GM12878 (cell line): ENCODE measurements around the gene UNC13B. TPM values are rescaled to one million over a fixed set of nuclear protein-coding genes. Genes with fewer than 3 reads are reported as not detected.

ENCODE experiments used
- ATAC-seq: fragments of 200-7000 bp; cut with Tn5 transposase; 3 replicates; pipeline ENCODE4 v1.9.1; 2020; ENCODE audit warnings: mild to moderate bottlenecking, moderate library complexity
- BruUV-seq: library from RNA; stranded (reverse); fragments of 400-500 nt; replicated peaks from 2 replicates; lab custom pipeline; 2021; lab: Mats Ljungman, UMichigan
- CTCF ChIA-PET: fragments of 300-600 bp; sonication (Branson Sonifier 250); formaldehyde crosslinking; extraction: SDS; loops from one replicate; lab custom pipeline; 2021; ENCODE audit warnings: inconsistent platforms; lab: Yijun Ruan, JAX
- POLR2A ChIA-PET: fragments of 350-600 bp; formaldehyde crosslinking; extraction: SDS; loops from one replicate; lab custom pipeline; 2021; ENCODE audit warnings: inconsistent platforms; lab: Charles Lee
- RAD21 ChIA-PET: fragments of 300-600 bp; sonication (Branson Sonifier 250); formaldehyde crosslinking; loops from one replicate; lab custom pipeline; 2023; ENCODE audit warnings: antibody characterized with exemption; ENCODE audit not compliant: unreplicated experiment; lab: Charles Lee
- SMC1A ChIA-PET: fragments of 300-600 bp; sonication (Branson Sonifier 250); formaldehyde crosslinking; loops from one replicate; lab custom pipeline; 2023; ENCODE audit not compliant: unreplicated experiment, uncharacterized antibody; lab: Charles Lee
- DNase-seq: peaks from one replicate; pipeline ENCODE4 v3.0.0-alpha.2; 2011; ENCODE audit warnings: low read depth, low spot score
- FAIRE-seq: peaks from 3 replicates; lab custom pipeline; 2011; peaks lifted over from hg19 to GRCh38; lab: Jason Lieb, UNC
- H2AFZ ChIP-seq: 2 replicates; pipeline ENCODE4 v1.6.0; 2011; ENCODE audit warnings: low read depth, low read length, control low read depth; ENCODE audit not compliant: control insufficient read depth
- H3K27ac ChIP-seq: 2 replicates; pipeline ENCODE4 v1.5.1; 2011; ENCODE audit warnings: control low read depth; ENCODE audit not compliant: control insufficient read depth, insufficient read depth
- H3K27me3 ChIP-seq, 2 experiments: replicated peaks in 1 of 2; 2 replicates each; pipeline versions ENCODE4 v1.6.0 to v1.6.1; 2011; ENCODE audit warnings: low read length in 1 of 2; ENCODE audit not compliant: control insufficient read depth in 2 of 2, insufficient read depth in 2 of 2
- H3K36me3 ChIP-seq, 2 experiments: 2 replicates each; pipeline ENCODE4 v1.5.1; 2011; ENCODE audit warnings: low read length in 1 of 2; ENCODE audit not compliant: control insufficient read depth in 2 of 2, insufficient read depth in 2 of 2
- H3K4me1 ChIP-seq: 2 replicates; pipeline ENCODE4 v1.6.1; 2011; ENCODE audit warnings: mild to moderate bottlenecking, low read length, moderate library complexity, mixed read lengths; ENCODE audit not compliant: control insufficient read depth, insufficient read depth
- H3K4me2 ChIP-seq: 2 replicates; pipeline ENCODE4 v1.6.0; 2011; ENCODE audit warnings: control low read depth; ENCODE audit not compliant: control insufficient read depth, insufficient read depth
- H3K4me3 ChIP-seq: fragments of 200-600 bp; sonication (generic); 2 replicates; pipeline ENCODE4 v1.5.1; 2016
- H3K79me2 ChIP-seq: 2 replicates; pipeline ENCODE4 v1.6.0; 2011; ENCODE audit warnings: low read length; ENCODE audit not compliant: control insufficient read depth, insufficient read depth
- H3K9ac ChIP-seq: 2 replicates; pipeline ENCODE4 v1.8.0; 2011; ENCODE audit warnings: low read length, control low read depth, mixed read lengths; ENCODE audit not compliant: control insufficient read depth, insufficient read depth
- H3K9me3 ChIP-seq: replicated peaks from 3 replicates; pipeline ENCODE4 v1.5.1; 2011; ENCODE audit warnings: mild to moderate bottlenecking, low read length; ENCODE audit not compliant: control insufficient read depth, insufficient read depth
- H4K20me1 ChIP-seq: 2 replicates; pipeline ENCODE4 v1.6.0; 2011; ENCODE audit not compliant: control insufficient read depth, insufficient read depth
- BACH1 ChIP-seq: fragments of 450-650 bp; IDR thresholded peaks from 2 replicates; pipeline ENCODE4 v1.6.1; 2017; ENCODE audit warnings: mild to moderate bottlenecking, borderline replicate concordance
- BCL3 ChIP-seq: IDR thresholded peaks from 2 replicates; pipeline ENCODE4 v1.6.1; 2011; ENCODE audit warnings: borderline replicate concordance, low read depth, mild to moderate bottlenecking, moderate library complexity, low read length; ENCODE audit not compliant: insufficient read depth, poor library complexity, severe bottlenecking
- CEBPB ChIP-seq, 2 experiments: fragments of 150-350 bp in 1 of 2; IDR thresholded peaks; 2 replicates each; pipeline ENCODE4 v1.6.1; 2012 to 2014; ENCODE audit warnings: low read depth in 2 of 2, low read length in 2 of 2, borderline replicate concordance in 1 of 2, inconsistent platforms in 1 of 2
- CHD4 ChIP-seq: fragments of 200-600 bp; sonication (generic); IDR thresholded peaks from 2 replicates; pipeline ENCODE4 v1.6.1; 2016; ENCODE audit warnings: mild to moderate bottlenecking
- HDAC2 ChIP-seq: fragments of 200-600 bp; sonication (generic); IDR thresholded peaks from 2 replicates; pipeline ENCODE4 v1.6.1; 2017
- KAT2A ChIP-seq: conservative IDR thresholded peaks from 2 replicates; pipeline ENCODE4 v1.6.1; 2011; ENCODE audit warnings: low read depth, low read length; ENCODE audit not compliant: control insufficient read depth
- MTA2 ChIP-seq: fragments of 450-650 bp; IDR thresholded peaks from 2 replicates; pipeline ENCODE4 v1.6.1; 2016; ENCODE audit warnings: low read depth, mild to moderate bottlenecking, moderate library complexity
- MYB ChIP-seq: fragments of 150-350 bp; IDR thresholded peaks from 2 replicates; pipeline ENCODE4 v1.6.1; 2014; ENCODE audit warnings: mild to moderate bottlenecking, low read depth, low read length, borderline replicate concordance
- MYC ChIP-seq: IDR thresholded peaks from 2 replicates; pipeline ENCODE4 v1.6.1; 2011; ENCODE audit warnings: mild to moderate bottlenecking, low read length, moderate library complexity, inconsistent platforms; ENCODE audit not compliant: insufficient read depth, insufficient replicate concordance, insufficient read length, severe bottlenecking
- POLR2AphosphoS2 ChIP-seq: IDR thresholded peaks from 2 replicates; pipeline ENCODE4 v1.6.1; 2011; ENCODE audit warnings: low read depth, mild to moderate bottlenecking, low read length, improper control_type of control experiment, moderate library complexity
- YBX1 ChIP-seq: fragments of 450-650 bp; IDR thresholded peaks from 2 replicates; pipeline ENCODE4 v1.6.1; 2016; ENCODE audit warnings: antibody characterized with exemption
- ZZZ3 ChIP-seq: IDR thresholded peaks from 2 replicates; pipeline ENCODE4 v1.6.1; 2011; ENCODE audit warnings: low read depth; ENCODE audit not compliant: control insufficient read depth, insufficient read length
- WGBS: methylation state at CpG from one replicate; pipeline ENCODE4 v1.1.6; 2016; ENCODE audit warnings: low lambda C conversion rate; ENCODE audit not compliant: insufficient replicate concordance, insufficient coverage; ENCODE audit errors: missing lambda C conversion rate; 5-methylcytosine and 5-hydroxymethylcytosine counted together
- in situ Hi-C: fragments of 300-500 bp; cut with MboI; formaldehyde crosslinking; loops from 9 replicates; pipeline ENCODE4 v1.14.3; 2018; ENCODE audit warnings: mixed read lengths
- intact Hi-C: fragments of 100-400 bp; cut with micrococcal nuclease; formaldehyde crosslinking; loops from one replicate; pipeline ENCODE4 v1.14.2; 2022; ENCODE audit not compliant: unreplicated experiment
- polyA plus RNA-seq, 11 experiments: library from polyadenylated mRNA; depleted of rRNA in 4 of 11; unstranded in 6 of 11; stranded (reverse) in 5 of 11; fragments of >200 nt; fragmentation: Nextera tagmentation in 4 of 11; fragmentation: Illumina TruSeq in 1 of 11; extraction: Ambion mirVana in 4 of 11; extraction: Trizol in 1 of 11; gene quantifications; 1 replicate in 1 of 11; 2 replicates in 10 of 11; pipeline versions ENCODE4 v1.2.1 to v1.2.3, GENCODE V29; 2011 to 2016; ENCODE audit warnings: inconsistent platforms in 2 of 11, missing spikeins in 2 of 11, low read depth in 1 of 11
- total RNA-seq, 4 experiments: library from RNA; depleted of rRNA in 3 of 4; stranded (reverse); fragments of >200 nt in 3 of 4; fragmentation: Illumina TruSeq in 1 of 4; extraction: Trizol in 1 of 4; gene quantifications; 2 replicates each; pipeline versions ENCODE4 v1.2.1 to v1.2.3, GENCODE V29; 2013 to 2021

The UNC13B gene
- total and polyA plus RNA-seq, 10 of the 15 experiments (the other 5 are each of a cell fraction or from before 2014, with no cell fraction given) = under 0.01 to 0.42 (median 0.06) TPM; not detected in 4

GRCh38 chr9:35380619-35381018 lies 218.8 kb downstream of the UNC13B start (continued):
- no peak for TF ChIP-seq BCL3
- TF ChIP-seq KAT2A = no peak
- no peak for TF ChIP-seq MYB
- no peak for TF ChIP-seq CHD4
- TF ChIP-seq YBX1 = no peak
- TF ChIP-seq HDAC2 = no peak
- no peak for TF ChIP-seq ZZZ3
- TF ChIP-seq BACH1 = no peak
- no peak for TF ChIP-seq MYC
- TF ChIP-seq CEBPB (IDR thresholded peaks at IDR 0.05; ENCODE audit: borderline replicate concordance in 1 of 2, low read depth in 2 of 2, low read length in 2 of 2) = no peak
- TF ChIP-seq POLR2AphosphoS2 = no peak
- TF ChIP-seq, all 136 proteins: peak for 0

- BruUV-seq = no TSS peak
Measured at GRCh38 chr9:35385042-35385441, 223.2 kb downstream of the UNC13B start.

More at GRCh38 chr9:35385042-35385441, 223.2 kb downstream of the UNC13B start:
- no peak for FAIRE-seq
- Histone ChIP-seq H3K4me1 (no peaks in the 10 kb centered on the region), H3K36me3 (no peaks in the 10 kb centered on the region), H2AFZ (no peak overlapping the region), H3K4me3 (no peak overlapping the region), H3K9ac (no peak overlapping the region), H3K27ac (no peak overlapping the region), H4K20me1 (no peaks in the 10 kb centered on the region), H3K9me3 (no peaks in the 10 kb centered on the region), H3K79me2 (no peaks in the 10 kb centered on the region), H3K4me2 (no peak overlapping the region), H3K27me3 (no peaks in the 10 kb centered on the region)
- intact Hi-C loops = no loop called here
- no peak for DNase-seq
- ChIA-PET RAD21 (no interaction called here), SMC1A (interaction anchor here (2.0 kb wide), 1 partner anchor 17 kb away, joined by 4 read pairs; no protein-coding TSS in a partner anchor), CTCF (no interaction called here), POLR2A (no interaction called here)
- in situ Hi-C loops = no loop called here
- WGBS = 0% methylated on average over 2 of the region's 2 CpGs
- no peak for TF ChIP-seq MTA2
- no peak for ATAC-seq
